H1 (cell line): ENCODE data around the gene TASOR2. TPM values are rescaled to one million over a fixed set of nuclear protein-coding genes. Genes with fewer than 3 reads are reported as not detected.
A peak's percentile ranks its signal among the peaks of the same experiment; 100 is the strongest.

Source experiments
- CTCF ChIA-PET: fragments of 300-600 bp; sonication (Branson Sonifier 250); formaldehyde crosslinking; loops from one replicate; lab custom pipeline; 2021; ENCODE audit not compliant: partially characterized antibody; lab: Charles Lee
- POLR2A ChIA-PET: fragments of 300-600 bp; sonication (Branson Sonifier 250); formaldehyde crosslinking; loops from one replicate; lab custom pipeline; 2021; ENCODE audit warnings: inconsistent platforms; ENCODE audit not compliant: partially characterized antibody; lab: Charles Lee
- DNase-seq, 2 experiments: peaks; one replicate each; pipeline versions ENCODE4 v3.0.0 to v3.0.0-alpha.2; 2010 to 2022; ENCODE audit warnings: low spot score in 2 of 2, low read depth in 1 of 2, mixed read lengths in 1 of 2
- FAIRE-seq: peaks from 2 replicates; lab custom pipeline; 2011; peaks lifted over from hg19 to GRCh38; lab: Jason Lieb, UNC
- H2AFZ ChIP-seq: 2 replicates; pipeline ENCODE4 v1.8.1; 2012; ENCODE audit warnings: low read length, inconsistent platforms
- H2AK5ac ChIP-seq: 2 replicates; pipeline ENCODE4 v1.6.1; 2013; ENCODE audit warnings: low read depth, low read length
- H2BK120ac ChIP-seq: replicated peaks from 2 replicates; pipeline ENCODE3; 2013; ENCODE audit warnings: low read depth, low read length, inconsistent platforms
- H2BK12ac ChIP-seq: 2 replicates; pipeline ENCODE4 v1.6.1; 2013; ENCODE audit warnings: low read depth, low read length
- H2BK15ac ChIP-seq: 2 replicates; pipeline ENCODE4 v1.6.1; 2013; ENCODE audit warnings: low read length
- H2BK20ac ChIP-seq: 2 replicates; pipeline ENCODE4 v1.6.1; 2013; ENCODE audit warnings: low read length
- H2BK5ac ChIP-seq: 2 replicates; pipeline ENCODE4 v1.6.1; 2013; ENCODE audit warnings: low read depth, low read length
- H3K14ac ChIP-seq: 2 replicates; pipeline ENCODE4 v1.6.1; 2013; ENCODE audit warnings: inconsistent platforms; ENCODE audit not compliant: insufficient read length
- H3K18ac ChIP-seq: 2 replicates; pipeline ENCODE4 v1.6.1; 2013; ENCODE audit warnings: low read length; ENCODE audit errors: extremely low read depth
- H3K23ac ChIP-seq: 2 replicates; pipeline ENCODE4 v1.6.1; 2013; ENCODE audit warnings: inconsistent platforms; ENCODE audit not compliant: insufficient read length
- H3K23me2 ChIP-seq: 2 replicates; pipeline ENCODE4 v1.6.1; 2013; ENCODE audit warnings: low read depth, low read length
- H3K27ac ChIP-seq: 2 replicates; pipeline ENCODE4 v1.6.1; 2011; ENCODE audit warnings: low read depth, low read length, inconsistent platforms
- H3K27me3 ChIP-seq, 4 experiments: replicated peaks in 1 of 4; 1 replicate in 1 of 4; 2 replicates in 3 of 4; pipeline versions ENCODE4 v1.6.1 to v1.8.1; 2011 to 2013; ENCODE audit warnings: low read length in 3 of 4, mild to moderate bottlenecking in 3 of 4, inconsistent platforms in 2 of 4, mixed read lengths in 2 of 4, moderate library complexity in 1 of 4; ENCODE audit not compliant: control insufficient read depth in 3 of 4, insufficient read depth in 3 of 4; ENCODE audit errors: extremely low read depth in 1 of 4
- H3K36me3 ChIP-seq, 4 experiments: 2 replicates each; pipeline versions ENCODE4 v1.6.1 to v1.8.1; 2011 to 2013; ENCODE audit warnings: mild to moderate bottlenecking in 4 of 4, low read length in 3 of 4, moderate library complexity in 2 of 4, control low read depth in 1 of 4, inconsistent platforms in 1 of 4; ENCODE audit not compliant: insufficient read depth in 4 of 4, control insufficient read depth in 2 of 4
- H3K4ac ChIP-seq: replicated peaks from 2 replicates; pipeline ENCODE3; 2013; ENCODE audit warnings: low read length, low read depth, mixed read lengths, inconsistent platforms; ENCODE audit not compliant: insufficient read length
- H3K4me1 ChIP-seq, 4 experiments: replicated peaks in 1 of 4; 1 replicate in 1 of 4; 2 replicates in 3 of 4; pipeline versions ENCODE4 v1.6.1 to v1.8.1; 2011 to 2013; ENCODE audit warnings: low read length in 3 of 4, inconsistent platforms in 2 of 4, mixed read lengths in 1 of 4; ENCODE audit not compliant: insufficient read depth in 4 of 4, control insufficient read depth in 3 of 4
- H3K4me2 ChIP-seq, 2 experiments: 2 replicates each; pipeline versions ENCODE4 v1.6.1 to v1.8.1; 2011 to 2013; ENCODE audit warnings: low read depth in 2 of 2, low read length in 2 of 2, control low read depth in 1 of 2, inconsistent platforms in 1 of 2, mild to moderate bottlenecking in 1 of 2; ENCODE audit not compliant: insufficient read depth in 1 of 2
- H3K4me3 ChIP-seq, 4 experiments: fragments of 200-600, 300-600 bp in 1 of 4; sonication (generic), shearing (Covaris generic), sonication (Bioruptor Twin) in 1 of 4; 2 replicates each; pipeline versions ENCODE4 v1.5.1 to v1.8.1; 2011 to 2016; ENCODE audit warnings: low read length in 4 of 4, low read depth in 3 of 4, control low read depth in 2 of 4, inconsistent platforms in 2 of 4, mild to moderate bottlenecking in 2 of 4, mixed read lengths in 1 of 4, moderate library complexity in 1 of 4; ENCODE audit not compliant: insufficient read depth in 2 of 4; ENCODE audit errors: extremely low read depth in 1 of 4
- H3K56ac ChIP-seq: replicated peaks from 2 replicates; pipeline ENCODE3; 2013; ENCODE audit warnings: low read depth, mild to moderate bottlenecking, mixed read lengths, low read length, inconsistent platforms; ENCODE audit not compliant: insufficient read length
- H3K79me1 ChIP-seq: 2 replicates; pipeline ENCODE4 v1.6.1; 2013; ENCODE audit warnings: low read depth, low read length, control low read depth
- H3K79me2 ChIP-seq, 2 experiments: 2 replicates each; pipeline versions ENCODE4 v1.6.1 to v1.8.1; 2012 to 2013; ENCODE audit warnings: low read length in 2 of 2, mild to moderate bottlenecking in 2 of 2, inconsistent platforms in 1 of 2; ENCODE audit not compliant: insufficient read depth in 2 of 2, control insufficient read depth in 1 of 2
- H3K9ac ChIP-seq, 4 experiments: replicated peaks in 1 of 4; 1 replicate in 1 of 4; 2 replicates in 3 of 4; pipeline versions ENCODE4 v1.6.1 to v1.8.1; 2011 to 2013; ENCODE audit warnings: low read depth in 3 of 4, low read length in 3 of 4, control low read depth in 2 of 4, mild to moderate bottlenecking in 2 of 4, moderate library complexity in 2 of 4, inconsistent platforms in 1 of 4; ENCODE audit errors: extremely low read depth in 1 of 4
- H3K9me3 ChIP-seq, 2 experiments: 2 replicates each; pipeline versions ENCODE4 v1.6.1 to v1.8.1; 2012 to 2013; ENCODE audit warnings: mild to moderate bottlenecking in 2 of 2, moderate library complexity in 2 of 2, control low read depth in 1 of 2, inconsistent platforms in 1 of 2, low read depth in 1 of 2, low read length in 1 of 2, mixed read lengths in 1 of 2; ENCODE audit not compliant: insufficient read depth in 2 of 2
- H4K20me1 ChIP-seq, 2 experiments: replicated peaks in 1 of 2; 2 replicates each; pipeline versions ENCODE3 to v1.8.1; 2011 to 2013; ENCODE audit warnings: inconsistent platforms in 2 of 2, low read length in 2 of 2, mild to moderate bottlenecking in 1 of 2; ENCODE audit not compliant: insufficient read depth in 2 of 2, control insufficient read depth in 1 of 2
- H4K5ac ChIP-seq: 2 replicates; pipeline ENCODE4 v1.6.1; 2013; ENCODE audit warnings: low read length, low read depth, mixed read lengths, inconsistent platforms; ENCODE audit not compliant: insufficient read length
- H4K8ac ChIP-seq: 2 replicates; pipeline ENCODE4 v1.8.0; 2013; ENCODE audit warnings: mild to moderate bottlenecking, moderate library complexity, low read length, inconsistent platforms; ENCODE audit not compliant: insufficient read depth; ENCODE audit errors: extremely low read depth
- H4K91ac ChIP-seq: replicated peaks from 2 replicates; pipeline ENCODE3; 2013; ENCODE audit warnings: low read length, mixed read lengths, inconsistent platforms; ENCODE audit not compliant: insufficient read length
- BCL11A ChIP-seq, 2 experiments: IDR thresholded peaks; one replicate each; pipeline ENCODE4 v1.6.1; 2011; ENCODE audit warnings: low read depth in 2 of 2, low read length in 2 of 2, mild to moderate bottlenecking in 2 of 2
- CTCF ChIP-seq, 3 experiments: IDR thresholded peaks; 1 replicate in 2 of 3; 2 replicates in 1 of 3; pipeline versions ENCODE4 v1.5.1 to v1.6.1; 2011; ENCODE audit warnings: low read length in 3 of 3, mild to moderate bottlenecking in 3 of 3, inconsistent platforms in 2 of 3, low read depth in 1 of 3, moderate library complexity in 1 of 3; ENCODE audit not compliant: insufficient read depth in 1 of 3; ENCODE audit errors: control extremely low read depth in 1 of 3
- HDAC6 ChIP-seq: IDR thresholded peaks from one replicate; pipeline ENCODE4 v1.7.1; 2012; ENCODE audit warnings: low read depth, mild to moderate bottlenecking, inconsistent platforms, low read length, moderate library complexity
- RNF2 ChIP-seq: fragments of 200-900, 300-1000 bp; sonication (generic); IDR thresholded peaks from 2 replicates; pipeline ENCODE4 v1.7.1; 2016; ENCODE audit warnings: borderline replicate concordance, low read depth, mild to moderate bottlenecking, antibody characterized with exemption, low read length; ENCODE audit not compliant: poor library complexity, severe bottlenecking; ENCODE audit errors: missing control alignments
- SIRT6 ChIP-seq: IDR thresholded peaks from one replicate; pipeline ENCODE4 v1.7.1; 2012; ENCODE audit warnings: low read length, inconsistent platforms
- SP4 ChIP-seq: IDR thresholded peaks from 2 replicates; pipeline ENCODE4 v1.6.1; 2012; ENCODE audit warnings: low read length, inconsistent platforms
- SUZ12 ChIP-seq: fragments of 200-600 bp; sonication (generic); IDR thresholded peaks from 2 replicates; pipeline ENCODE4 v1.6.1; 2012; ENCODE audit warnings: mild to moderate bottlenecking, inconsistent platforms, low read length, moderate library complexity, mixed read lengths
- WGBS, 2 experiments: shearing (Covaris generic) in 1 of 2; methylation state at CpG; one replicate each; pipeline versions ENCODE4 v1.1.6 to v1.1.7; 2013 to 2015; ENCODE audit warnings: low lambda C conversion rate in 2 of 2, mixed read lengths in 2 of 2, inconsistent platforms in 1 of 2, low coverage in 1 of 2, missing lambda C conversion rate in 1 of 2; ENCODE audit not compliant: insufficient replicate concordance in 2 of 2, insufficient coverage in 1 of 2, insufficient read length in 1 of 2; ENCODE audit errors: extremely low coverage in 1 of 2, missing lambda C conversion rate in 1 of 2; 5-methylcytosine and 5-hydroxymethylcytosine counted together
- polyA plus RNA-seq, 7 experiments: library from polyadenylated mRNA; depleted of rRNA in 3 of 7; stranded (reverse) in 5 of 7; unstranded in 2 of 7; fragments of >200 nt in 5 of 7; fragments of 200-250 nt in 2 of 7; gene quantifications; 1 replicate in 5 of 7; 2 replicates in 1 of 7; 4 replicates in 1 of 7; pipeline versions ENCODE4 v1.2.1 to v1.2.3, GENCODE V29; 2011 to 2013; ENCODE audit warnings: missing spikeins in 2 of 7, mixed read lengths in 2 of 7
- total RNA-seq: library from RNA; stranded (reverse); fragmentation: NEBNext Ultra II Directional; extraction: Animal tissue kit (Norgen Biotek cat#: 25700); gene quantifications from 2 replicates; pipeline ENCODE4 v1.2.1, GENCODE V29; 2021

The TASOR2 gene
- total and polyA plus RNA-seq, 2 of the 8 experiments (the other 6 are each of a cell fraction or from before 2014, with no cell fraction given) = 13.1 to 74.9 TPM

GRCh38 chr10:5685764-5686240 lies 1.2 kb downstream of the TASOR2 start:
- no peak overlapping the region for H2BK15ac ChIP-seq
- no peak for DNase-seq
- ChIA-PET POLR2A (no interaction called here), CTCF (no interaction called here)
- peak overlapping the region in 1 of 4 experiments; percentile 79; a peak in 2 of 7 replicates for H3K9ac ChIP-seq
- no peak for FAIRE-seq
- H3K56ac ChIP-seq = no peak overlapping the region
- no peak overlapping the region for H2BK12ac ChIP-seq
- no peak overlapping the region for H2AFZ ChIP-seq
- no peaks in the 10 kb centered on the region for H3K36me3 ChIP-seq
- H3K79me1 ChIP-seq = 0 out of 2 replicates have a peak, but pooled peaks cover 2% of the 10 kb centered on the region
- no peak overlapping the region for H2AK5ac ChIP-seq
- H3K79me2 ChIP-seq = peaks cover 8 to 57% of the 10 kb centered on the region in 2 experiments
- H3K27ac ChIP-seq = no peak overlapping the region
- H4K91ac ChIP-seq = no peak overlapping the region
- H2BK20ac ChIP-seq = no peak overlapping the region
- H4K20me1 ChIP-seq = peaks cover 4 to 8% of the 10 kb centered on the region in 2 experiments
- H4K8ac ChIP-seq = no peak overlapping the region
- no peaks in the 10 kb centered on the region for H3K23me2 ChIP-seq
- peaks cover 0 to 5% (median 1%) of the 10 kb centered on the region in 4 experiments; a peak in 2 of 7 replicates for H3K4me1 ChIP-seq
- no peak overlapping the region for H2BK5ac ChIP-seq
- H3K4me2 ChIP-seq = peak overlapping the region; percentile 43 to 88
- H3K23ac ChIP-seq = no peak overlapping the region
- 23% methylated on average over 10 of the region's 10 CpGs; no CpG with 5 or more reads in 1 of the 2 experiments for WGBS, 2 experiments
- H3K9me3 ChIP-seq = 0 out of 4 replicates have a peak, but pooled peaks cover 0 to 3% of the 10 kb centered on the region in 2 experiments
- no peak overlapping the region for H4K5ac ChIP-seq
- TF ChIP-seq SUZ12 (no peak), HDAC6 (no peak), SIRT6 (no peak), CTCF (IDR thresholded peaks at IDR 0.05; ENCODE audit: control extremely low read depth in 1 of 3, insufficient read depth in 1 of 3, low read depth in 1 of 3, low read length in 3 of 3) (no peak), BCL11A (IDR thresholded peaks at IDR 0.05; ENCODE audit: low read depth in 2 of 2, low read length in 2 of 2) (no peak), RNF2 (no peak), SP4 (no peak)
- peak overlapping the region; percentile 51 to 70 (median 60) for H3K4me3 ChIP-seq
- H3K4ac ChIP-seq = no peak overlapping the region
- no peak overlapping the region for H3K14ac ChIP-seq
- H2BK120ac ChIP-seq = no peak overlapping the region
- peaks cover 0 to 16% (median 4%) of the 10 kb centered on the region in 4 experiments; a peak in 4 of 7 replicates for H3K27me3 ChIP-seq
- H3K18ac ChIP-seq = no peak overlapping the region
